GM23338 (cell line): ENCODE data around the gene KCTD1. TPM values are rescaled to one million over a fixed set of nuclear protein-coding genes. Genes with fewer than 3 reads are reported as not detected.

Source experiments
- ATAC-seq: fragments of 200-7000 bp; cut with Tn5 transposase; 3 replicates; pipeline ENCODE4 v1.9.1; 2020
- DNase-seq: peaks from one replicate; pipeline ENCODE4 v3.0.0-alpha.2; 2015; ENCODE audit warnings: low spot score
- H2AFZ ChIP-seq: fragments of 200-600 bp; sonication (generic); 2 replicates; pipeline ENCODE4 v1.8.0; 2016; ENCODE audit warnings: antibody characterized with exemption, mild to moderate bottlenecking, moderate library complexity
- H3F3A ChIP-seq: fragments of 200-600 bp; sonication (generic); replicated peaks from 2 replicates; pipeline ENCODE4 v1.8.0; 2017; ENCODE audit warnings: antibody characterized with exemption, mixed run types, low read depth
- H3K27ac ChIP-seq: fragments of 200-600 bp; sonication (generic); 2 replicates; pipeline ENCODE4 v1.6.1; 2016; ENCODE audit warnings: low read depth
- H3K27me3 ChIP-seq: fragments of 200-600 bp; sonication (generic); 2 replicates; pipeline ENCODE4 v1.8.0; 2016; ENCODE audit warnings: mild to moderate bottlenecking, mixed run types, moderate library complexity; ENCODE audit not compliant: insufficient read depth
- H3K36me3 ChIP-seq: fragments of 200-600 bp; sonication (generic); 2 replicates; pipeline ENCODE4 v1.8.0; 2016; ENCODE audit warnings: mild to moderate bottlenecking; ENCODE audit not compliant: insufficient read depth
- H3K4me1 ChIP-seq: fragments of 200-600 bp; sonication (generic); 2 replicates; pipeline ENCODE4 v1.8.0; 2016; ENCODE audit warnings: mild to moderate bottlenecking, moderate library complexity; ENCODE audit not compliant: insufficient read depth
- H3K4me2 ChIP-seq: fragments of 200-600 bp; sonication (generic); 2 replicates; pipeline ENCODE4 v1.7.1; 2017; ENCODE audit warnings: mixed run types
- H3K4me3 ChIP-seq: fragments of 200-600 bp; sonication (generic); 2 replicates; pipeline ENCODE4 v1.6.1; 2016; ENCODE audit warnings: mixed run types
- H3K79me2 ChIP-seq: fragments of 200-600 bp; sonication (generic); replicated peaks from 2 replicates; pipeline ENCODE4 v1.8.0; 2017; ENCODE audit warnings: mild to moderate bottlenecking; ENCODE audit not compliant: insufficient read depth
- H3K9me2 ChIP-seq: fragments of 200-600 bp; sonication (generic); 2 replicates; pipeline ENCODE4 v1.8.0; 2017; ENCODE audit not compliant: insufficient read depth
- H4K20me1 ChIP-seq: fragments of 200-600 bp; sonication (generic); replicated peaks from 2 replicates; pipeline ENCODE4 v1.8.0; 2017; ENCODE audit warnings: mild to moderate bottlenecking; ENCODE audit not compliant: insufficient read depth
- H3K27ac Mint-ChIP-seq: 2 replicates; pipeline ENCODE4 v1.8.0; 2020; ENCODE audit warnings: inconsistent platforms, mild to moderate bottlenecking, moderate library complexity, mixed read lengths
- H3K27me3 Mint-ChIP-seq: 3 replicates; pipeline ENCODE4 v1.8.0; 2022; ENCODE audit warnings: low read depth, mild to moderate bottlenecking, moderate library complexity, mixed read lengths, inconsistent platforms; ENCODE audit not compliant: insufficient read depth, poor library complexity
- H3K36me3 Mint-ChIP-seq: 3 replicates; pipeline ENCODE4 v1.8.0; 2021; ENCODE audit warnings: low read depth, mild to moderate bottlenecking, inconsistent platforms, moderate library complexity, mixed read lengths
- H3K4me1 Mint-ChIP-seq: 3 replicates; pipeline ENCODE4 v1.8.0; 2020; ENCODE audit warnings: mild to moderate bottlenecking, inconsistent platforms, mixed read lengths
- H3K4me3 Mint-ChIP-seq: 3 replicates; pipeline ENCODE4 v1.8.0; 2021; ENCODE audit warnings: moderate library complexity, mild to moderate bottlenecking, inconsistent platforms, mixed read lengths
- H3K9me3 Mint-ChIP-seq: 3 replicates; pipeline ENCODE4 v1.8.0; 2020; ENCODE audit warnings: moderate library complexity, mild to moderate bottlenecking, inconsistent platforms, mixed read lengths
- CREB1 ChIP-seq: fragments of 250-450 bp; sonication (Bioruptor Pico); IDR thresholded peaks from 2 replicates; pipeline ENCODE4 v1.5.0; 2020; ENCODE audit warnings: low read depth, mild to moderate bottlenecking, moderate library complexity
- EZH2phosphoT487 ChIP-seq: fragments of 200-600 bp; sonication (generic); IDR thresholded peaks from one replicate; pipeline ENCODE4 v1.8.1; 2018; ENCODE audit warnings: antibody characterized with exemption; ENCODE audit not compliant: unreplicated experiment
- NANOG ChIP-seq: IDR thresholded peaks from 2 replicates; pipeline ENCODE4 v1.6.1; 2016; ENCODE audit warnings: antibody characterized with exemption, borderline replicate concordance
- POLR2AphosphoS5 ChIP-seq: IDR thresholded peaks from 2 replicates; pipeline ENCODE4 v1.6.1; 2016; ENCODE audit warnings: antibody characterized with exemption, low read depth
- REST ChIP-seq: IDR thresholded peaks from one replicate; pipeline ENCODE4 v1.6.1; 2018; ENCODE audit warnings: antibody characterized with exemption; ENCODE audit not compliant: unreplicated experiment
- STAT1 ChIP-seq: IDR thresholded peaks from one replicate; pipeline ENCODE4 v1.6.1; 2016; ENCODE audit warnings: antibody characterized with exemption; ENCODE audit not compliant: unreplicated experiment
- ZNF331 ChIP-seq: fragments of 250-450 bp; sonication (Bioruptor Pico); IDR thresholded peaks from 2 replicates; pipeline ENCODE4 v1.5.0; 2020; ENCODE audit warnings: low read depth, mild to moderate bottlenecking, moderate library complexity
- ZNF462 ChIP-seq: fragments of 250-450 bp; sonication (Bioruptor Pico); IDR thresholded peaks from 2 replicates; pipeline ENCODE4 v1.5.0; 2020; ENCODE audit warnings: mild to moderate bottlenecking, moderate library complexity
- polyA plus RNA-seq: library from polyadenylated mRNA; unstranded; fragments of >200 nt; fragmentation: Nextera tagmentation; extraction: Ambion mirVana; gene quantifications from 2 replicates; pipeline ENCODE4 v1.2.1, GENCODE V29; 2016
- total RNA-seq: library from RNA; depleted of rRNA; stranded (reverse); fragments of >200 nt; shearing (Covaris generic); gene quantifications from 2 replicates; pipeline ENCODE4 v1.2.3, GENCODE V29; 2014

KCTD1 gene
- total and polyA plus RNA-seq, 2 experiments from 2014 or later: 7.1 to 20.5 TPM

GRCh38 chr18:26450989-26451682 is 97.2 kb downstream of the KCTD1 start:
- DNase-seq (no peak), ATAC-seq (no peak)
- H3K9me3 Mint-ChIP-seq: no peaks in the 10 kb centered on the region
- Histone ChIP-seq H3K27ac (no peak overlapping the region), H3K9me2 (peaks cover 7% of the 10 kb centered on the region), H4K20me1 (no peaks in the 10 kb centered on the region), H3K27me3 (no peaks in the 10 kb centered on the region), H3K36me3 (no peaks in the 10 kb centered on the region), H3K4me1 (peaks cover 17% of the 10 kb centered on the region), H3K4me3 (no peak overlapping the region), H2AFZ (no peak overlapping the region), H3K79me2 (no peaks in the 10 kb centered on the region), H3F3A (no peaks in the 10 kb centered on the region), H3K4me2 (no peak overlapping the region)
- no peaks in the 10 kb centered on the region for H3K27me3 Mint-ChIP-seq
- no peak overlapping the region for H3K4me3 Mint-ChIP-seq
- H3K36me3 Mint-ChIP-seq: peaks cover 6% of the 10 kb centered on the region; the same call in 2 of the 3 replicates
- no peak for TF ChIP-seq ZNF331 (CRISPR knock-in tag)
- no peak for TF ChIP-seq STAT1
- TF ChIP-seq NANOG: no peak
- TF ChIP-seq POLR2AphosphoS5: no peak
- no peak overlapping the region for H3K27ac Mint-ChIP-seq
- peaks cover 23% of the 10 kb centered on the region for H3K4me1 Mint-ChIP-seq

- H3F3A ChIP-seq: no peaks in the 10 kb centered on the region
- peak overlapping the region; percentile 47; the same call in 1 of the 2 replicates for H2AFZ ChIP-seq
- Mint-ChIP-seq H3K27ac (no peak overlapping the region), H3K4me3 (no peak overlapping the region), H3K36me3 (no peaks in the 10 kb centered on the region), H3K4me1 (peaks cover 10% of the 10 kb centered on the region), H3K27me3 (no peaks in the 10 kb centered on the region), H3K9me3 (peaks cover 4% of the 10 kb centered on the region; the same call in 1 of the 3 replicates)
- H3K27me3 ChIP-seq: no peaks in the 10 kb centered on the region
- peak overlapping the region; percentile 29; the same call in 1 of the 2 replicates for H3K4me2 ChIP-seq
- H3K9me2 ChIP-seq: peaks cover 7% of the 10 kb centered on the region
- no peaks in the 10 kb centered on the region for H3K36me3 ChIP-seq
- H3K4me3 ChIP-seq: no peak overlapping the region
- ATAC-seq (no peak), DNase-seq (no peak)
- H4K20me1 ChIP-seq: no peaks in the 10 kb centered on the region
- TF ChIP-seq CREB1 (CRISPR knock-in tag): no peak
- no peak for TF ChIP-seq REST
- no peak for TF ChIP-seq ZNF462 (CRISPR knock-in tag)
- TF ChIP-seq EZH2phosphoT487: no peak
- no peak for TF ChIP-seq POLR2AphosphoS5
- no peak for TF ChIP-seq NANOG
- H3K4me1 ChIP-seq: peaks cover 11% of the 10 kb centered on the region
- no peak overlapping the region for H3K27ac ChIP-seq
- H3K79me2 ChIP-seq: no peaks in the 10 kb centered on the region
Measured at GRCh38 chr18:26448714-26449159, 99.6 kb downstream of the KCTD1 start.
